Measurements from ENCODE around the gene HEATR9.

DNA sequence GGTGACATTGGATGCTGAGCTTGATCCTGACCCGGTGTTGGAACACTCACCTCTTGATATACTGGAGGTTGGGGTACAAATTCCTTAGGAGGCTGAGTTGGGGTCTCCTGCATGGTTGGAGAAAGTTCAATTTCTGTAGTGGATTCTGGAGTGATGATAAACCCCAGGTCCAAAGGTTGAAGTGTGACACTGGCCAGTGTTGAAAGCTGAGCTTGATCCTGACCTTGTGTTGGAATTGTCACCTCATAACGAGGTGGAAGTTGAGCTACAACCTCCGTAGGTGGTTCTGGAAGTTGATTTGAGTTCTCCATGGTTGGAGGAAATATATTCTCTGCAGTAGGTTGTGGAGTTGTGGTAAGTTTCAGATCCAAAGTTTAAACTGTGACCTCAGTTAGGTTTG lies 40.7 kb upstream of the HEATR9 start:
- no peak for TF ChIP-seq NR2F1 (CRISPR knock-in tag; IDR thresholded peaks at IDR 0.05)
- TF ChIP-seq ZBTB1 (CRISPR knock-in tag; IDR thresholded peaks at IDR 0.05; ENCODE audit: borderline replicate concordance), result no peak
- TF ChIP-seq KLF6 (CRISPR knock-in tag; IDR thresholded peaks at IDR 0.05), result no peak
- TF ChIP-seq CHCHD3 (CRISPR knock-in tag; IDR thresholded peaks at IDR 0.05), result no peak
- TF ChIP-seq, protein P1, sequence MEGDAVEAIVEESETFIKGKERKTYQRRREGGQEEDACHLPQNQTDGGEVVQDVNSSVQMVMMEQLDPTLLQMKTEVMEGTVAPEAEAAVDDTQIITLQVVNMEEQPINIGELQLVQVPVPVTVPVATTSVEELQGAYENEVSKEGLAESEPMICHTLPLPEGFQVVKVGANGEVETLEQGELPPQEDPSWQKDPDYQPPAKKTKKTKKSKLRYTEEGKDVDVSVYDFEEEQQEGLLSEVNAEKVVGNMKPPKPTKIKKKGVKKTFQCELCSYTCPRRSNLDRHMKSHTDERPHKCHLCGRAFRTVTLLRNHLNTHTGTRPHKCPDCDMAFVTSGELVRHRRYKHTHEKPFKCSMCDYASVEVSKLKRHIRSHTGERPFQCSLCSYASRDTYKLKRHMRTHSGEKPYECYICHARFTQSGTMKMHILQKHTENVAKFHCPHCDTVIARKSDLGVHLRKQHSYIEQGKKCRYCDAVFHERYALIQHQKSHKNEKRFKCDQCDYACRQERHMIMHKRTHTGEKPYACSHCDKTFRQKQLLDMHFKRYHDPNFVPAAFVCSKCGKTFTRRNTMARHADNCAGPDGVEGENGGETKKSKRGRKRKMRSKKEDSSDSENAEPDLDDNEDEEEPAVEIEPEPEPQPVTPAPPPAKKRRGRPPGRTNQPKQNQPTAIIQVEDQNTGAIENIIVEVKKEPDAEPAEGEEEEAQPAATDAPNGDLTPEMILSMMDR (CRISPR knock-in tag; IDR thresholded peaks at IDR 0.05), result no peak
- no peak for TF ChIP-seq NR1H2 (CRISPR knock-in tag; IDR thresholded peaks at IDR 0.05; ENCODE audit: borderline replicate concordance, low read depth)

Data from HepG2 (cell line).